Esophagus muscularis mucosa (tissue), 4 donors: ENCODE measurements around the gene TMEM87B.

ENCODE experiments used
- EP300 ChIP-seq: sonication (generic); formaldehyde crosslinking; IDR thresholded peaks from one replicate; pipeline ENCODE4 v1.6.1; 2017; ENCODE audit warnings: antibody characterized with exemption
- POLR2A ChIP-seq: fragments of 450-650 bp; IDR thresholded peaks from one replicate; pipeline ENCODE4 v1.6.1; 2017; ENCODE audit warnings: antibody characterized with exemption, moderate library complexity, mild to moderate bottlenecking, low read depth
- POLR2AphosphoS5 ChIP-seq, 2 donors: sonication (generic); formaldehyde crosslinking; IDR thresholded peaks; one replicate each; pipeline ENCODE4 v1.6.1; 2017; ENCODE audit warnings: antibody characterized with exemption in 2 of 2
- TF ChIP-seq, protein P1 (sequence below), 3 experiments: fragments of 200-600 bp in 2 of 3; fragments of 450-650 bp in 1 of 3; sonication (generic) in 2 of 3; IDR thresholded peaks; one replicate each; pipeline ENCODE4 v1.5.1; 2017 to 2019; ENCODE audit warnings: antibody characterized with exemption in 3 of 3, mild to moderate bottlenecking in 2 of 3, moderate library complexity in 1 of 3

DNA sequence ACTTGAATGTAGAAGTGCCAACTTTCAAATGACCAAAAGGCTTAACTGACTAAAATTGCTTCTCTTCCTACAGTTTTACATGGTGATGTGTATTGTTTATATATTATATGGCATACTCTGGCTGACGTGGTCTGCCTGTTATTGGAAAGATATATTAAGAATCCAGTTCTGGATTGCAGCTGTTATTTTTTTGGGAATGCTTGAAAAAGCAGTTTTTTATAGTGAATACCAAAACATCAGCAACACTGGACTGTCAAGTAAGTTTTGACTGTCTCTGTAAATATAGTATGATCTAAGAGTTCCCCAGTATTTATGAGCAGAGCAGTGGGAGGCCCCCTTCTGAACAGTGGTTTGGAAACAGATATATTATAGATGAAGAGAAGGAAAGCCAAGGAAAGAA, 26.2 kb downstream of the TMEM87B start:
- TF ChIP-seq, protein P1, sequence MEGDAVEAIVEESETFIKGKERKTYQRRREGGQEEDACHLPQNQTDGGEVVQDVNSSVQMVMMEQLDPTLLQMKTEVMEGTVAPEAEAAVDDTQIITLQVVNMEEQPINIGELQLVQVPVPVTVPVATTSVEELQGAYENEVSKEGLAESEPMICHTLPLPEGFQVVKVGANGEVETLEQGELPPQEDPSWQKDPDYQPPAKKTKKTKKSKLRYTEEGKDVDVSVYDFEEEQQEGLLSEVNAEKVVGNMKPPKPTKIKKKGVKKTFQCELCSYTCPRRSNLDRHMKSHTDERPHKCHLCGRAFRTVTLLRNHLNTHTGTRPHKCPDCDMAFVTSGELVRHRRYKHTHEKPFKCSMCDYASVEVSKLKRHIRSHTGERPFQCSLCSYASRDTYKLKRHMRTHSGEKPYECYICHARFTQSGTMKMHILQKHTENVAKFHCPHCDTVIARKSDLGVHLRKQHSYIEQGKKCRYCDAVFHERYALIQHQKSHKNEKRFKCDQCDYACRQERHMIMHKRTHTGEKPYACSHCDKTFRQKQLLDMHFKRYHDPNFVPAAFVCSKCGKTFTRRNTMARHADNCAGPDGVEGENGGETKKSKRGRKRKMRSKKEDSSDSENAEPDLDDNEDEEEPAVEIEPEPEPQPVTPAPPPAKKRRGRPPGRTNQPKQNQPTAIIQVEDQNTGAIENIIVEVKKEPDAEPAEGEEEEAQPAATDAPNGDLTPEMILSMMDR (IDR thresholded peaks at IDR 0.05) = no peak
- TF ChIP-seq POLR2A (no peak), EP300 (no peak), POLR2AphosphoS5 (IDR thresholded peaks at IDR 0.05) (no peak)
